ENCODE measurements around the gene PLCB3. TPM values are rescaled to one million over a fixed set of nuclear protein-coding genes. Genes with fewer than 3 reads are reported as not detected.
A peak's percentile ranks its signal among the peaks of the same experiment; 100 is the strongest.

The PLCB3 gene
- total and polyA plus RNA-seq, 2 of the 13 experiments (the other 11 are each of a cell fraction or from before 2014, with no cell fraction given): 7.5 to 13.8 TPM

- TF ChIP-seq ATF2 (CRISPR knock-in tag; IDR thresholded peaks at IDR 0.05) (no peak), ZNF564 (CRISPR knock-in tag; IDR thresholded peaks at IDR 0.05) (no peak), ZBTB3 (CRISPR knock-in tag; IDR thresholded peaks at IDR 0.05; ENCODE audit: borderline replicate concordance, low read depth) (no peak), DMAP1 (CRISPR knock-in tag; IDR thresholded peaks at IDR 0.05) (peak; percentile 81), CREBL2 (CRISPR knock-in tag; IDR thresholded peaks at IDR 0.05; ENCODE audit: borderline replicate concordance) (no peak), ZNF550 (CRISPR knock-in tag; IDR thresholded peaks at IDR 0.05; ENCODE audit: borderline replicate concordance) (0 out of 2 replicates have a peak, but pooled peaks have one; percentile 13), ZNF567 (CRISPR knock-in tag; IDR thresholded peaks at IDR 0.05; ENCODE audit: borderline replicate concordance) (no peak), NR2F1 (CRISPR knock-in tag; IDR thresholded peaks at IDR 0.05) (no peak), RFX3 (CRISPR knock-in tag; IDR thresholded peaks at IDR 0.05) (no peak), FOXP4 (CRISPR knock-in tag; IDR thresholded peaks at IDR 0.05) (no peak), HIVEP1 (CRISPR knock-in tag; IDR thresholded peaks at IDR 0.05) (no peak), PITX1 (CRISPR knock-in tag; IDR thresholded peaks at IDR 0.05) (no peak; the same call in 1 of the 2 replicates), POLR2AphosphoS2 (IDR thresholded peaks at IDR 0.05; ENCODE audit: low read depth, low read length) (no peak), NFE2L1 (CRISPR knock-in tag; IDR thresholded peaks at IDR 0.05; ENCODE audit: borderline replicate concordance) (no peak), FOXA3 (CRISPR knock-in tag; IDR thresholded peaks at IDR 0.05) (no peak), NFIC (IDR thresholded peaks at IDR 0.05; ENCODE audit: low read length) (no peak), RAD21 (CRISPR knock-in tag; IDR thresholded peaks at IDR 0.05) (no peak), ZNF350 (CRISPR knock-in tag; IDR thresholded peaks at IDR 0.05; ENCODE audit: borderline replicate concordance, low read depth) (peak; percentile 78; the same call in 1 of the 2 replicates)
- TF ChIP-seq, protein P1, sequence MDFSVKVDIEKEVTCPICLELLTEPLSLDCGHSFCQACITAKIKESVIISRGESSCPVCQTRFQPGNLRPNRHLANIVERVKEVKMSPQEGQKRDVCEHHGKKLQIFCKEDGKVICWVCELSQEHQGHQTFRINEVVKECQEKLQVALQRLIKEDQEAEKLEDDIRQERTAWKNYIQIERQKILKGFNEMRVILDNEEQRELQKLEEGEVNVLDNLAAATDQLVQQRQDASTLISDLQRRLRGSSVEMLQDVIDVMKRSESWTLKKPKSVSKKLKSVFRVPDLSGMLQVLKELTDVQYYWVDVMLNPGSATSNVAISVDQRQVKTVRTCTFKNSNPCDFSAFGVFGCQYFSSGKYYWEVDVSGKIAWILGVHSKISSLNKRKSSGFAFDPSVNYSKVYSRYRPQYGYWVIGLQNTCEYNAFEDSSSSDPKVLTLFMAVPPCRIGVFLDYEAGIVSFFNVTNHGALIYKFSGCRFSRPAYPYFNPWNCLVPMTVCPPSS (IDR thresholded peaks at IDR 0.05): no peak
- TF ChIP-seq, protein P2, sequence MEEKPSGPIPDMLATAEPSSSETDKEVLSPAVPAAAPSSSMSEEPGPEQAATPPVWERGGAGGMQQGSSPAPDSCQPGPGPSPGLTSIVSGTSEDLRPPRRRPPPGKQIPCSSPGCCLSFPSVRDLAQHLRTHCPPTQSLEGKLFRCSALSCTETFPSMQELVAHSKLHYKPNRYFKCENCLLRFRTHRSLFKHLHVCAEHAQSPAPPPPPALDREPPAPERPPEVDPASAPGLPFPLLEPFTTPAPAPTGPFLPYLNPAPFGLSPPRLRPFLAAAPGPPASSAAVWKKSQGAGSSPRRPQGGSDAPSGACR (CRISPR knock-in tag; IDR thresholded peaks at IDR 0.05): no peak; the same call in 1 of the 2 replicates
Observed at GRCh38 chr11:64246871-64247728, 4.2 kb upstream of the PLCB3 start, which contains the start of gene PPP1R14B (continued).
